Measurements from ENCODE around the gene SFMBT1.

DNA sequence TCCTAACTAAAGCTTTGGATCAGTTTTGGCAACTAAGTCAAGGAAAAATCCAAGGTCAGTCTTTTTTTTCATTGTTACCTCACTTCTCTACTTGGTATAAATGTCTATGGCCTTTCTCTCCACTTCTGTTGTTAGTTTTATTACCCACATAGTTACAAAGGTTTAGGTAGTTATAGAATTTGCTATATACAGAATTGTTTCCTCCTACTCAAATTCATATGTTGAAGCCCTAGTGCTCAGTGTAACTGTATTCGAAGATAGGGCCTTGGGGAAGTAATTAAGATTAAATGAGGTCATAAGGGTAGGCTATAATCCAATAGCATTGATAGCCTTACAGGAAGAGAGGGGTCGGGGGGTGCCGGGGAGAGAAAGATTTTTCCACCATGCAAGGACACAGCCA lies 128.8 kb downstream of the SFMBT1 start:
- TF ChIP-seq, protein P1, sequence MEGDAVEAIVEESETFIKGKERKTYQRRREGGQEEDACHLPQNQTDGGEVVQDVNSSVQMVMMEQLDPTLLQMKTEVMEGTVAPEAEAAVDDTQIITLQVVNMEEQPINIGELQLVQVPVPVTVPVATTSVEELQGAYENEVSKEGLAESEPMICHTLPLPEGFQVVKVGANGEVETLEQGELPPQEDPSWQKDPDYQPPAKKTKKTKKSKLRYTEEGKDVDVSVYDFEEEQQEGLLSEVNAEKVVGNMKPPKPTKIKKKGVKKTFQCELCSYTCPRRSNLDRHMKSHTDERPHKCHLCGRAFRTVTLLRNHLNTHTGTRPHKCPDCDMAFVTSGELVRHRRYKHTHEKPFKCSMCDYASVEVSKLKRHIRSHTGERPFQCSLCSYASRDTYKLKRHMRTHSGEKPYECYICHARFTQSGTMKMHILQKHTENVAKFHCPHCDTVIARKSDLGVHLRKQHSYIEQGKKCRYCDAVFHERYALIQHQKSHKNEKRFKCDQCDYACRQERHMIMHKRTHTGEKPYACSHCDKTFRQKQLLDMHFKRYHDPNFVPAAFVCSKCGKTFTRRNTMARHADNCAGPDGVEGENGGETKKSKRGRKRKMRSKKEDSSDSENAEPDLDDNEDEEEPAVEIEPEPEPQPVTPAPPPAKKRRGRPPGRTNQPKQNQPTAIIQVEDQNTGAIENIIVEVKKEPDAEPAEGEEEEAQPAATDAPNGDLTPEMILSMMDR (conservative IDR thresholded peaks at IDR 0.05; ENCODE audit: low read length), result no peak
- no peak for TF ChIP-seq EZH2phosphoT487 (IDR thresholded peaks at IDR 0.05; ENCODE audit: borderline replicate concordance)
